Activated CD4-positive, alpha-beta T cell treated with anti-CD3 and anti-CD28 coated beads for 4 hours (primary cell): Measurements from ENCODE around the gene KRT33B.

Experiments used
- DNase-seq, 2 donors: peaks; one replicate each; pipeline ENCODE4 v3.0.0-alpha.2; 2020

Gene KRT33B

DNA sequence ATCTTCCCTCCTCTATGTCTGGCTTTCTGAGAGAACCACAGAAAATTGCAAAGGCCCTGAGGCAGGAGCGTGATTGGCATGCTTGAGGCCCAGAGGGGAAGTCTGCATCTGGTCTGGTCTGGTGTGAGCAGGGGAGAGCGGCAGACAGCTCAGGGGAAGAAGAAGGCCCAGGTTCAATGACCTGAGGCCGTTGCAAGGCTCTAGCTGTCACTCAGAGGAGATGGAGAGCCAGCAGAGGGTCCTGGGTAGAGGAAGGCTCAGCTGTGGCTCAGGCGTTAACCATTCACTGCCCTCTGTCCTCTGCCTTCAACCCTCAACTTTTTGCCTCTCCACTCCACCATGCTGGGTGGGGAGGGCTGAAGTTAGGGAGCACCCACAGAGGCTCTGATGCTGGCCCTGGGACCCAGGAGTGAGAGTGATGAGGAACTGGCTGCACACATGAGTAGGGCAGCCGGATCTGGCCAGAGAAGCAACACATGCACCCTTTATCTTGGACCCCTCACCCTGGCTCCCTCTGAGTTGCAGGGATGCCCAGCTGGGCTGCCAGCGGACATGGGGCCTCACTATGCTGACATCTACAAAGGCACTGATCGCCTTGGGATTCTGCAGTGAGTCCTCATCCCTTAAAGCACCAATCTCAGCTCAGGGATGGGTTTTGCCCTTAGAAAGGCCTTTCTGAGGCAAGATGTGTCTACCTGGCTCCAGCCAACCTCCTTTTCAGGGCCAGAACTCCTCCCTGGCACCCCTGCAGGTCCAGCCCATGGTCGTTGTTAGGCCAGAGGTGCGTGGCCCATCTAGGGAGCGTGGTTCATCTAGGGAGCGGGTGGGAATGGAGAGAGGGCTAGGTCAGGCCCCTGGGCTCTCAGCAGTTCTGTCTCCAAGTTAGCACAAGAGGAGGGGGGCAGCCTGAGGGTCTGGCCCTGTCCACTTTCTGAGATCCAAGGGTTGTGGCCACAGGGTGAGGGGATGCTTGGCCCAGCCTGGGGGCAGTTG, 46.4 kb downstream of the KRT33B start:
- no peak for DNase-seq

GRCh38 chr17:41322094-41322902, 47.3 kb downstream of the KRT33B start:
- DNase-seq = no peak

GRCh38 chr17:41318231-41318630, 51.4 kb downstream of the KRT33B start:
- no peak for DNase-seq

DNA sequence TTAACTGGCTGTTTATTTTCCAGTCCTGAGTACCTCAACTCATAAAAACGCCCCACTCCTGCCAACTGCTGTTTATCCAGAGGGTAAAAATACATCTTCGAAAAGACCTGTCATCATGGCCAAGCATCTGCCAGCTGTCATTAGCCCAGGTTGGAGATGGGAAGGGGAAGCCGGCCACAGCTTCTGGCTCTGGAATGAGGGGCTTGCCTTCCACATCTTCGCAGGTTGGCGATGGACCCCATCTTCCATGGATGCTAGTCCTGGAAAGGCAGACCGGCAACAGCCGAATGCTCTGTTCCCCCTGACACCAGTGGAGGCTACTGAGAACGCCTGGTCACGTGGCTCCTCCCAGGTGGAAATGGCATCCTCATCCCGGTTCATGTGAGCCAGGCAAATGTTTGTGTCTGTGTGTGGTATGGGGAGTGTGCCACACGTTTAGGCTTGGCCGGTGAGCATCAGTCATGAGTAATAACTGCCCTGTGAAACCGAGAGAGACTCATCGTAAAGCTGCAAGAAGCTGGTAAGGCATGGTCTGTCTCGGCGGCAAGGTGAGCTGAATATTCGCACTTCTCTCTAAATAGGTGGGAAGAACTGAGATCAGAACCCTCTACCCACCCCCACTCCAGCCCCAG, 53.7 kb downstream of the KRT33B start:
- no peak for DNase-seq

- no peak for DNase-seq
These were observed 54.3 kb downstream of the KRT33B start, which contains the start of gene KRTAP17-1 for GRCh38 chr17:41315204-41315794. Gene KRTAP17-1 (minus strand): TSS chr17:41315710. CDS start chr17:41315650, 60 bp downstream.
